HG03108 (cell line): Measurements from ENCODE around the gene ARHGEF1.
"Not testable (repeated sequence)": the region's sequence is repeated elsewhere in the genome, so short reads cannot be mapped to it uniquely, and the experiment has no call there.

Experiments used
- ATAC-seq: cut with Tn5 transposase; IDR thresholded peaks from one replicate; pipeline ENCODE4 v1.9.1; 2021; ENCODE audit warnings: moderate library complexity; ENCODE audit not compliant: unreplicated experiment

ARHGEF1 gene

GRCh38 chr19:41929536-41930071 is 46.6 kb downstream of the ARHGEF1 start:
- no peak for ATAC-seq

- no peak for ATAC-seq
These were observed 47.3 kb downstream of the ARHGEF1 start for GRCh38 chr19:41930322-41930722.

- ATAC-seq: no peak
These were observed 48.1 kb downstream of the ARHGEF1 start for GRCh38 chr19:41930926-41931592.

- no peak for ATAC-seq
These were observed 49.3 kb downstream of the ARHGEF1 start for GRCh38 chr19:41932259-41932719.

GRCh38 chr19:41932720-41933332 is 49.8 kb downstream of the ARHGEF1 start:
- no peak for ATAC-seq

- no peak for ATAC-seq
These were observed 50.9 kb downstream of the ARHGEF1 start for GRCh38 chr19:41933693-41934426.

- ATAC-seq: no peak
These were observed 51.9 kb downstream of the ARHGEF1 start for GRCh38 chr19:41934849-41935374.

GRCh38 chr19:41935760-41936415 is 52.9 kb downstream of the ARHGEF1 start:
- ATAC-seq: no peak

GRCh38 chr19:41936416-41936850 is 53.4 kb downstream of the ARHGEF1 start:
- ATAC-seq: no peak

GRCh38 chr19:41936961-41937360 is 54.0 kb downstream of the ARHGEF1 start:
- no peak for ATAC-seq

- ATAC-seq: no peak
These were observed 54.8 kb downstream of the ARHGEF1 start for GRCh38 chr19:41937525-41938468.

- ATAC-seq: not testable (repeated sequence)
These were observed 56.2 kb downstream of the ARHGEF1 start for GRCh38 chr19:41939209-41939608.

GRCh38 chr19:41939861-41940730 is 57.1 kb downstream of the ARHGEF1 start:
- no peak for ATAC-seq

- ATAC-seq: no peak
These were observed 57.9 kb downstream of the ARHGEF1 start for GRCh38 chr19:41940731-41941409.

- ATAC-seq: no peak
These were observed 58.6 kb downstream of the ARHGEF1 start for GRCh38 chr19:41941410-41942202.

- no peak for ATAC-seq
These were observed 61.4 kb downstream of the ARHGEF1 start for GRCh38 chr19:41944336-41944735.

GRCh38 chr19:41945135-41945766 is 62.3 kb downstream of the ARHGEF1 start:
- peak; percentile 88 for ATAC-seq
